Activated CD4-positive, alpha-beta T cell treated with anti-CD3 and anti-CD28 coated beads for 48 hours (primary cell): ENCODE results near the gene GMCL2.

Experiments used
- DNase-seq: peaks from one replicate; pipeline ENCODE4 v3.0.0-alpha.2; 2020

GMCL2 gene

GRCh38 chr5:178136990-178137389, 50.2 kb downstream of the GMCL2 start:
- DNase-seq, result no peak
